Epidermal melanocyte (primary cell): Measurements from ENCODE around the gene NPW.
"Not testable (repeated sequence)": the region's sequence is repeated elsewhere in the genome, so short reads cannot be mapped to it uniquely, and the experiment has no call there.

Experiments used
- DNase-seq: peaks from one replicate; pipeline ENCODE4 v3.0.0; 2011; ENCODE audit warnings: low spot score; ENCODE audit not compliant: insufficient read length

NPW gene

GRCh38 chr16:2001456-2002355, 17.9 kb upstream of the NPW start:
- no peak for DNase-seq

- no peak for DNase-seq
These were observed 17.0 kb upstream of the NPW start for GRCh38 chr16:2002406-2003230.

GRCh38 chr16:2003231-2003826, 16.3 kb upstream of the NPW start:
- DNase-seq, result no peak

- peak; percentile 93 for DNase-seq
These were observed 15.6 kb upstream of the NPW start for GRCh38 chr16:2003827-2004641.

GRCh38 chr16:2004795-2005517, 14.6 kb upstream of the NPW start:
- DNase-seq, result no peak

GRCh38 chr16:2005646-2006045, 13.9 kb upstream of the NPW start:
- DNase-seq, result no peak

GRCh38 chr16:2006317-2006716, 13.3 kb upstream of the NPW start:
- no peak for DNase-seq

- DNase-seq, result no peak
These were observed 12.3 kb upstream of the NPW start for GRCh38 chr16:2007081-2007836.

GRCh38 chr16:2008009-2008526, 11.5 kb upstream of the NPW start:
- no peak for DNase-seq

GRCh38 chr16:2008631-2009163, 10.9 kb upstream of the NPW start:
- DNase-seq, result no peak

GRCh38 chr16:2009164-2009711, 10.3 kb upstream of the NPW start:
- no peak for DNase-seq

- DNase-seq, result peak; percentile 94
These were observed 9.6 kb upstream of the NPW start, which contains the start of gene ZNF598 for GRCh38 chr16:2009791-2010510. TSS of gene ZNF598 (minus strand) at chr16:2009821.

GRCh38 chr16:2011726-2012125, 7.9 kb upstream of the NPW start:
- not testable (repeated sequence) for DNase-seq

GRCh38 chr16:2013527-2013926, 6.1 kb upstream of the NPW start:
- no peak for DNase-seq

GRCh38 chr16:2015117-2015946, 4.3 kb upstream of the NPW start:
- DNase-seq, result no peak

GRCh38 chr16:2015947-2016208, 3.7 kb upstream of the NPW start:
- no peak for DNase-seq

- DNase-seq, result no peak
These were observed 3.1 kb upstream of the NPW start for GRCh38 chr16:2016407-2016922.
